Immature natural killer cell (primary cell): ENCODE results near the gene AP3S2. TPM values are rescaled to one million over a fixed set of nuclear protein-coding genes. Genes with fewer than 3 reads are reported as not detected.
"Not testable (repeated sequence)": the region's sequence is repeated elsewhere in the genome, so short reads cannot be mapped to it uniquely, and the experiment has no call there.

ENCODE experiments used
- DNase-seq, 3 donors: peaks; one replicate each; pipeline ENCODE4 v3.0.0; 2022; ENCODE audit warnings: mixed read lengths in 1 of 3
- H3K27ac Mint-ChIP-seq, 6 donors: one replicate each; pipeline ENCODE4 v1.8.0; 2020; ENCODE audit warnings: mixed read lengths in 6 of 6, mild to moderate bottlenecking in 5 of 6, inconsistent platforms in 4 of 6, moderate library complexity in 3 of 6
- H3K27me3 Mint-ChIP-seq, 3 donors: one replicate each; pipeline ENCODE4 v1.8.0; 2020 to 2021; ENCODE audit warnings: low read depth in 3 of 3, mild to moderate bottlenecking in 3 of 3, mixed read lengths in 3 of 3, moderate library complexity in 3 of 3, inconsistent platforms in 1 of 3
- H3K36me3 Mint-ChIP-seq, 3 donors: one replicate each; pipeline ENCODE4 v1.8.0; 2020; ENCODE audit warnings: mixed read lengths in 3 of 3, inconsistent platforms in 2 of 3, mild to moderate bottlenecking in 2 of 3
- H3K4me1 Mint-ChIP-seq, 2 donors: one replicate each; pipeline ENCODE4 v1.8.0; 2020; ENCODE audit warnings: inconsistent platforms in 2 of 2, mild to moderate bottlenecking in 2 of 2, mixed read lengths in 2 of 2, moderate library complexity in 1 of 2
- H3K4me3 Mint-ChIP-seq, 5 donors: one replicate each; pipeline ENCODE4 v1.8.0; 2020; ENCODE audit warnings: mild to moderate bottlenecking in 5 of 5, mixed read lengths in 5 of 5, inconsistent platforms in 3 of 5, moderate library complexity in 3 of 5
- H3K9me3 Mint-ChIP-seq, 6 donors: one replicate each; pipeline ENCODE4 v1.8.0; 2020; ENCODE audit warnings: mild to moderate bottlenecking in 6 of 6, mixed read lengths in 6 of 6, inconsistent platforms in 4 of 6, moderate library complexity in 3 of 6
- polyA plus RNA-seq, 3 donors: library from polyadenylated mRNA; unstranded; fragments of 300-500 nt; fragmentation: Illumina TruSeq; gene quantifications; one replicate each; pipeline ENCODE4 v1.2.3, GENCODE V29; 2021

Gene AP3S2
- 10 to 100 TPM; 23.7 to 38.5 (median 32.2) TPM for polyA plus RNA-seq

DNA sequence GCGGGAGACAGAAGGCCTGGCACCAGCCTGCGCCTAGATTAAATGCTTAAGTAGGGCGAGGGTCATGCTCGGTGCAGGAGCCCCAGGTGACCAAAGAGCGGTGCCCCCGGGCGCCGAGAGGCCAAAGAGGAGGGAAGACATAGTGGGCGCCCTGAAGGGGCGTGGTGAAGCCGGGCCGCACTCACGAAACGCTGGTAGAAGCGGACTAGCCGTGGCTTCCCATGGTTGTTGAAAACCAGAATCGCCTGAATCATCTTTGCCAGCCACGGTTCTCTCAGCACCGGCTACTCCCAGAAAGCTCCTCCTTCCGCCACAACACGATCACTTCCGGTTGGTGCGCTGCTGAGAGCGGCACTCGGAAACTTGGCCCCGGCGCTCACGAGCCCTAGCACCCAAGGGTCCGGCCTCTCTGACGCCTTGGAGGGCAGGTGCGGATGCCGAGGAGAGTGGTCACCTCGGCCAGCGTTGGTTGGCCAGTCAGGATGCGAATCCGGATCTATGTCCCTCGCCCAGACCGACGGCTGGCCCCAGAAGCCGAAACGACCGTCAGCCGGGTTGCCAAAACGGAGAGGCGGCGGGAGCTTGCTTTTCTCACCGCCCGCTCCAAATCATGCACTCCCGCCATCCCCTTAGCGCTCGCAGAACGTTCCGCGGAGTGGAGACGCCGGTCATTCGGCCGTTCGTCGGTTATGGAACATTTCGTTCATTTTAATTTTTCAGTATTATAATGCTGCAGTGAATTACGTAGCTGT is at the start of gene AP3S2:
AP3S2 (minus strand) TSS at position 299 of the 752 bp plus-strand sequence; CDS start at position 254, 45 bp downstream.
- Mint-ChIP-seq H3K27me3 (peaks cover 5 to 7% (median 7%) of the 10 kb centered on the region in 3 donors), H3K4me3 (peak within 1 kb of the TSS; percentile 95 to 99 (median 98)), H3K36me3 (peaks cover 3 to 4% (median 3%) of the 10 kb centered on the region in 3 donors), H3K27ac (peak within 1 kb of the TSS; percentile 92 to 98 (median 97)), H3K9me3 (no peaks in the 10 kb centered on the region), H3K4me1 (peaks cover 32 to 49% of the 10 kb centered on the region in 2 donors)
- DNase-seq: peak; percentile 85 to 89 (median 88)

DNA sequence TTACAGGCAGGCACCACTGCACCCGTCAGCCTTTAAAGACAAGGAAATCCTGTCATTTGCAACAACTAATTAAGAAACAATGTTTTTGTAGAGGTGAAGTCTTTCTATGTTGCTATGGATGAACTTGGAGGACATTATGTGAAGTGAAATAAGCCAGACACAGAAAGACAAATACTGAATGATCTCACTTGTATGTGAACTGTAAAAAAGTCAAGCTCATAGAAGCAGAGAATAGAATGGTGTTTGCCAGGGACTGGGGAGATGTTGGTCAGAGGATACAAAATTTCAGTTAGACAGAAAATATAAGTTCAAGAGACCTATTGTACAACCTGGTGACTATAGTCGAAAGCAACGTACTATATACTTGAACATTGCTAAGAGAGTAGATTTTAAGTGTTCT is 46.1 kb upstream of the AP3S2 start:
- H3K27me3 Mint-ChIP-seq: peaks cover 6 to 15% (median 10%) of the 10 kb centered on the region in 3 donors
- H3K36me3 Mint-ChIP-seq: no peaks in the 10 kb centered on the region

DNA sequence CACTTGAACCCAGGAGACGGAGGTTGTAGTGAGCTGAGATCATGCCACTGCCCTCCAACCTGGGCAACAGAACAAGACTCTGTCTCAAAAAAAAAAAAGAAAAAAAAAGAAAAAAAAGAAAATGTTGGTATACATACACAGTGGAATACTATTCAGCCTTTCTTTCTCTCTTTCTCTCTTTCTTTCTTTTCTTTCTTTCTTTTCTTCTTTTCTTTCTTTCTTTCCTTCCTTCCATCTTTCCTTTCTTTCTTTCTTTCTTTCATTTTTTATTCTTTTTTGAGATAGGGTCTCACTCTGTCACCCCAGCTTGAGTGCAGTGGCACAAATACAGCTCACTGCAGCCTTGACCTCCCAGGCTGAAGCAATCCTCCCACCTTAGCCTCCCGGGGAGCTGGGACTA is 45.6 kb upstream of the AP3S2 start:
- peaks cover 6 to 15% (median 10%) of the 10 kb centered on the region in 3 donors for H3K27me3 Mint-ChIP-seq
- peaks cover 31 to 34% of the 10 kb centered on the region in 2 donors for H3K4me1 Mint-ChIP-seq
- H3K36me3 Mint-ChIP-seq, DNase-seq, H3K4me3 Mint-ChIP-seq, H3K9me3 Mint-ChIP-seq: not testable (repeated sequence)
- H3K27ac Mint-ChIP-seq: peak overlapping the region in 3 of 6 donors; percentile 12 to 50 (median 15)

More for the DNA sequence above, 46.1 kb upstream of the AP3S2 start:
- Mint-ChIP-seq H3K4me3 (no peak overlapping the region), H3K27ac (peak overlapping the region in 4 of 6 donors; percentile 5 to 63 (median 14)), H3K9me3 (peaks cover 0 to 2% (median 0%) of the 10 kb centered on the region in 6 donors), H3K4me1 (peaks cover 31 to 34% of the 10 kb centered on the region in 2 donors)
- DNase-seq: no peak

DNA sequence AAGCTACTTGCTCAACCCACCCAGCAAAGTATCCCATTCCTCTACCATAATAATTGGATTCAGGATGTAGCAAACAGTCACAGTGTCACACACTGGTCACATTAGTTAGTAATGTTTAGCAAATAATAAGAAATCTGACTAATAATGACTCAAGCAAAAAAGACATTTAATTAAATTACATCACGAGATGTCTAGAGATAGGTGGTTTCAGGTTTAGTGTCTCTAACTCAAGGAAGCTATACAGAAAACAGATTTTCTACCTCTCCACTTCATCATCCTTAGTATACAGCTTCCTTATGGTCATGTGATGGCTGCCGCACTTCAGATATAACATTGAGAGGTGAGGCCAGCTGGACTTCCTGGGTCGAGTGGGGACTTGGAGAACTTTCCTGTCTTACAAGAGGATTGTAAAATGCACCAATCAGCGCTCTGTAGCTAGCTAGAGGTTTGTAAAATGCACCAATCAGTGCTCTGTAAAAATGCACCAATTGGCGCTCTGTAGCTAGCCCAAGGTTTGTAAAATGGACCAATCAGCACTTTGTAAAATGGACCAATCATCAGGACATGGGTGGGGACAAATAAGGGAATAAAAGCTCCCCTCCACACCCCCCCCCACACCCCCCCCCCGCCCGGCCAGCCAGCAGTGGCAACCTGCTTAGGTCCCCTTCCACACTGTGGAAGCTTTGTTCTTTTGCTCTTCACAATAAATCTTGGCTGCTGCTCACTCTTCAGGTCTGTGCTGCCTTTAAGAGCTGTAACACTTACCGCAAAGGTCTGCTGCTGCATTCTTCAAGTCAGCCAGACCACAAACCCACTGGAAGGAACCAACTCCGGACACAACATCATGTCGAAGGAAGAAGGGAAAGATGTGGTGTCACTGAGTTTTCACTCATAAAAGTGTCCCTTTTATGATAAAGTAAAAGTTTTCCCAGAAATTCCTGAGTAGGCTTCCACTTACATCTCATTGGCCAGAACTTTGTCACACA is 43.9 kb upstream of the AP3S2 start:
- H3K36me3 Mint-ChIP-seq: no peaks in the 10 kb centered on the region
- H3K4me1 Mint-ChIP-seq: peaks cover 31 to 34% of the 10 kb centered on the region in 2 donors
- peak overlapping the region; percentile 94 to 97 (median 96) for H3K27ac Mint-ChIP-seq
- H3K9me3 Mint-ChIP-seq: peaks cover 0 to 2% (median 0%) of the 10 kb centered on the region in 6 donors
- peak overlapping the region; percentile 40 to 76 (median 66) for H3K4me3 Mint-ChIP-seq
- H3K27me3 Mint-ChIP-seq: peaks cover 6 to 18% (median 10%) of the 10 kb centered on the region in 3 donors
- DNase-seq: peak; percentile 17 to 34 (median 30)

DNA sequence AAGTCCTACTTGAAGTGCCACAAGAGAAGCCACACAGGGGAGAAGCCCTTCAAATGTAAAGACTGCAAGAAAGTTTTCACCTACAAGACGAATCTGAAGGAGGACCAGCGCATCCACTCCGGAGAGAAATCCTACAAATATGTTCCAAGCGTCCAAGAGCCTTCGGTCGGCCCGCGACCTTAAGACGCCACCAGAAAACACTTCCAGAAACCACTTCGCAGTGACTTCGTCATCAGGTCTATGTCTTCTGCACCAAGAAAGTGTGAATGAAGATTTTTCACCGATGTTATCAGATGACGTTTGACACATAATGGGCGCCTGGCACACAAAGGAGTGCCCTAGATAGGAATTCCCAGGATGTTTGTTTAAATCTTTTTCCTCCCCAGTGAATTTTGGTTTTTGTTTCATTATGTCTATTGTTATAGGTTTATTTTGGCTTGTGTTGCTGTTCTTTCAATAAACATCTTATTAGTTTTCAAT is 43.0 kb upstream of the AP3S2 start:
- peak overlapping the region; percentile 40 to 76 (median 66) for H3K4me3 Mint-ChIP-seq
- peaks cover 31 to 34% of the 10 kb centered on the region in 2 donors for H3K4me1 Mint-ChIP-seq
- H3K36me3 Mint-ChIP-seq: no peaks in the 10 kb centered on the region
- peaks cover 7 to 20% (median 10%) of the 10 kb centered on the region in 3 donors for H3K27me3 Mint-ChIP-seq
- peak overlapping the region; percentile 94 to 97 (median 96) for H3K27ac Mint-ChIP-seq
- DNase-seq: peak; percentile 81 to 86 (median 83)
- peaks cover 0 to 2% (median 0%) of the 10 kb centered on the region in 6 donors for H3K9me3 Mint-ChIP-seq

DNA sequence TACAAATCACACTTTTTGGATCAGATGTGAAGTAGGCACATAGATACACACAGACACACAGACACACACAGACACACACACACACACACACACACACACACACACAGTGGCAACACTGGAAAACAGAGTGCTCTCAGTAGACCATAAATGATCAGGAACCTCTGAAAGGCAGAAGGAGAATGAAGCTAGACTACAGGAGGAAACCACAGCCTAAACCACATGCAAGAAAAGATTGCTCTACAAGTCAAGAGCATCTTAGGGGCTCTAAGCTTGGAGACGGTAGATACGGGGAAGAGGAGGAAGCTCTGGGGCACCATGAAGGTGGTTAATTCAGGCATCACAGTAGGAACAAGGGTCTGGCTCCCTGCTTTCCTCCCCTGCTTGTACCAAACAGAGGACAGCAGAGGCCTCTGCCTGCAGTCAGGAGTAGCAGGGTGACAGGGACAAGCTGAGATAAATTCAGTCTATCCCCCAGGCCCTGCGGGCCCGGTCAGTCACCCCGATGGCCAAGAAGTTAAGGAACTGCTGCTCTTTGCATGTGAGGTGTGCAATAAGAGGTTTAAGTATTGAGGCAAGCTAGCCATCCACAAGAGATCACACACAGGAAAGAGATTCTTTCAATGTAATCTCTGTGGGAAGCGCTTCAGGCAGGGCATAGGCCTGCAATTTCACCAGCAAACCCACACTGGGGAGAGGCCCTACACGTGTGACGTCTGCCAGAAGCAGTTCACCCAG is 42.4 kb upstream of the AP3S2 start:
- Mint-ChIP-seq H3K36me3 (no peaks in the 10 kb centered on the region), H3K4me3 (peak overlapping the region; percentile 40 to 76 (median 66)), H3K9me3 (peaks cover 0 to 2% (median 0%) of the 10 kb centered on the region in 6 donors), H3K27ac (peak overlapping the region; percentile 94 to 97 (median 96)), H3K4me1 (peaks cover 31 to 34% of the 10 kb centered on the region in 2 donors), H3K27me3 (peaks cover 7 to 17% (median 10%) of the 10 kb centered on the region in 3 donors)
- DNase-seq: peak; percentile 53 to 88 (median 83)

DNA sequence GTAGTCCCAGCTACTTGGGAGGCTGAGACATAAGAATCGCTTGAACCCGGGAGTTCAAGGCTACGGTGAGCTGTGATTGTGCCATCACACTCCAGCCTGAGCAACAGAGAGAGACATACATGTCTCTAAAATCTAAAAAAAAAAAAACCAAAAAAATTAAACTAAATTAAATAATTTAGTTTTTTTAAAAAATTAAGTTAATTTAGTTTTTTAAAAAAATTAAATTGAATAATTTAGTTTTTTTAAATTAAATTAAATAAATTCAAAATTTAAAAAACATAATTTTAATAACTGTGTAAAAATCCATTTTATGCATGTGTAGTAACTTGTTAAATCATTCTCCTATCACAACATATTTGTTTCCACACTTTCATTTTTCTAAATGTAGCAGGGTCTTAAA is 39.1 kb upstream of the AP3S2 start:
- Mint-ChIP-seq H3K27ac (no peak overlapping the region), H3K4me3 (no peak overlapping the region), H3K9me3 (peaks cover 0 to under 1% (median 0%) of the 10 kb centered on the region in 6 donors), H3K36me3 (no peaks in the 10 kb centered on the region), H3K4me1 (peaks cover 26 to 28% of the 10 kb centered on the region in 2 donors), H3K27me3 (peaks cover 8 to 18% (median 10%) of the 10 kb centered on the region in 3 donors)
- no peak for DNase-seq

DNA sequence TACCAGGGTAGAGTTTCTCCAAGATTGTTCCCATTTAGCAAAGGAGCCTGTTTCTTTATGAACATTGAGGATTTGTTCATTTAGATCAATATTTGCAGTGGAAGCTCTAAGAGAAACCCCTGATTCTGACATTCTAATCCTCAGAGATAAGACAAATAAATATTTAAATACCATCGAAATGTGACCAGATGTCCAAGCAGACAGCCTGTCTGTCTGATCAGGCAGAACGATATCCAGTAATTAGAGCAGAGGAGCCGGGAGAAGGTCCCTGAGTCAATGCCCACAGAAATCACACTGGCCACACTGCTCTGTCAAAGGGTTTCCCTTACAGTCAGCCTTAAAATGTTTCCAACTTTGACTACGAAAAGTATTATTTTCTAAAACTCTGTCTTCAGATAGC is 34.6 kb upstream of the AP3S2 start:
- no peak for DNase-seq
- Mint-ChIP-seq H3K4me1 (no peaks in the 10 kb centered on the region), H3K27ac (no peak overlapping the region), H3K4me3 (no peak overlapping the region), H3K27me3 (peaks cover 0 to 4% (median 3%) of the 10 kb centered on the region in 3 donors), H3K36me3 (no peaks in the 10 kb centered on the region), H3K9me3 (no peaks in the 10 kb centered on the region)

DNA sequence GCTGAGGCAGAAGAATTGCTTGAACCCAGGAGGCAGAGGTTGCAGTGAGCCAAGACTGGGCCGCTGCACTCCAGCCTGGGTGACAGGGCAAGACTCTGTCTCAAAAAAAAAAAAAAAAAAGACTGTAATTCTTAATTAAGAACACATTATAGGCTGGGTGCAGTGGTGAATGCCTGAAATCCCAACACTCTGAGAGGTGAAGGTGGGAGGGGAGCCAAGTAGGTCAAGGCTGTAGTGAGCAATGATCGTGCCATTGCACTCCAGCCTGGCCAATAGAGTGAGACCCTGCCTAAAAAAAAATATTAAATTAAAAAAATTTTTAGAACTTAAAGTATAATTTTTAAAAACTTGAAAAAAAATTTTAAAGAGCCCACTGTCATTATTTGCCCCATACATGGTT is 32.4 kb upstream of the AP3S2 start:
- Mint-ChIP-seq H3K27me3 (peaks cover 0 to 2% (median 2%) of the 10 kb centered on the region in 3 donors), H3K4me3 (no peak overlapping the region), H3K36me3 (no peaks in the 10 kb centered on the region), H3K27ac (no peak overlapping the region), H3K9me3 (no peaks in the 10 kb centered on the region), H3K4me1 (no peaks in the 10 kb centered on the region)
- DNase-seq: no peak

DNA sequence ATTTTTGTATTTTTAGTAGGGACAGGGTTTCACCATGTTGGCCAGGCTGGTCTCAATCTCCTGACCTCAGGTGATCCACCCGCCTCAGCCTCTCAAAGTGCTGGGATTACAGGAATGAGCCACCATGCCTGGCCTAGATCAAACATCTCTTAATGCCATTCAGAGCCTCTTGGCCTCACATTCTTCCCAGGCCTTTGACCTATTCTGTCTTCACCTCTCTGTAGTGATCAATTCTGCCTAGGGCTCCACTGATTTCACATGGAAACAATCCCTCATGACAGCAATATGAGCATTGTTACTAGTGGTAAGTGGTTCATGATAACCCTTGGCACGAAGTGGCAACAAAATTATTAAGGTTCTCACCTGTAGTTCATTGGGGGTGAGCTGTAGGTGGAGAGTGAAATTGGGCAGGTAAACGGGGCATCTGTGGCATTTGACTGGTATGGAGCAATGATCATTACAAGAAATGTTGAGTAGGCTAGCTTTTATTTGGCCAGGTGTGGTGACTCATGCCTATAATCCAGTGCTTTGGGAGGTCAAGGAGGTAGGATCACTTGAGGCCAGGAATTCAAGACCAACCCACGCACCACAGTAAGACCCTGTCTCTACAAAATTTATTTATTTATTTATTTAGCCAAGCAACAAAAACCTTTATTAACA is 23.8 kb upstream of the AP3S2 start:
- no peak for DNase-seq
- H3K36me3 Mint-ChIP-seq: no peaks in the 10 kb centered on the region
- no peak overlapping the region for H3K27ac Mint-ChIP-seq
- peaks cover 3 to 19% (median 3%) of the 10 kb centered on the region in 3 donors for H3K27me3 Mint-ChIP-seq
- peaks cover 6 to 7% of the 10 kb centered on the region in 2 donors for H3K4me1 Mint-ChIP-seq
- H3K4me3 Mint-ChIP-seq: no peak overlapping the region
- H3K9me3 Mint-ChIP-seq: no peaks in the 10 kb centered on the region

DNA sequence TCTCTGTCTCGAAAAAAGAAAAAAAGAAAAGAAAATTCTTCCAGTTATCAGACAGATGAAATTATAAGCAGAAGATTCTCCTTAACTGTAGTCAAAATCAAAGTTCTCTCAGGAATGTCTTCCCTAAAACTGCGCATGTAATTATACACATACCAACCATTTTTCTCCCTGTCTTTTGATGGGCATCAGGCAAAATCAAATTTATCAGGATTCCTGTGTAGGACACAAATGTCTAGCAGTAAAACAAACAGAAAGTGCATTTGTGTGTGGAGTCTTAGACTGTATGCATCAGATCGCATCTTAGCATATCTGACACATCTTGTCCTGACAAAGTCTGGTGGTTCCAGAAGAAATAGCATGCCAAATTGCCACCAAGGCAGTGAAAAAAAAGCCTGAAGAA is 22.9 kb upstream of the AP3S2 start:
- no peak overlapping the region for H3K4me3 Mint-ChIP-seq
- H3K27me3 Mint-ChIP-seq: peaks cover 4 to 23% (median 7%) of the 10 kb centered on the region in 3 donors
- H3K36me3 Mint-ChIP-seq: no peaks in the 10 kb centered on the region
- no peak for DNase-seq
- H3K4me1 Mint-ChIP-seq: peaks cover 9 to 12% of the 10 kb centered on the region in 2 donors
- H3K27ac Mint-ChIP-seq: no peak overlapping the region
- no peaks in the 10 kb centered on the region for H3K9me3 Mint-ChIP-seq

DNA sequence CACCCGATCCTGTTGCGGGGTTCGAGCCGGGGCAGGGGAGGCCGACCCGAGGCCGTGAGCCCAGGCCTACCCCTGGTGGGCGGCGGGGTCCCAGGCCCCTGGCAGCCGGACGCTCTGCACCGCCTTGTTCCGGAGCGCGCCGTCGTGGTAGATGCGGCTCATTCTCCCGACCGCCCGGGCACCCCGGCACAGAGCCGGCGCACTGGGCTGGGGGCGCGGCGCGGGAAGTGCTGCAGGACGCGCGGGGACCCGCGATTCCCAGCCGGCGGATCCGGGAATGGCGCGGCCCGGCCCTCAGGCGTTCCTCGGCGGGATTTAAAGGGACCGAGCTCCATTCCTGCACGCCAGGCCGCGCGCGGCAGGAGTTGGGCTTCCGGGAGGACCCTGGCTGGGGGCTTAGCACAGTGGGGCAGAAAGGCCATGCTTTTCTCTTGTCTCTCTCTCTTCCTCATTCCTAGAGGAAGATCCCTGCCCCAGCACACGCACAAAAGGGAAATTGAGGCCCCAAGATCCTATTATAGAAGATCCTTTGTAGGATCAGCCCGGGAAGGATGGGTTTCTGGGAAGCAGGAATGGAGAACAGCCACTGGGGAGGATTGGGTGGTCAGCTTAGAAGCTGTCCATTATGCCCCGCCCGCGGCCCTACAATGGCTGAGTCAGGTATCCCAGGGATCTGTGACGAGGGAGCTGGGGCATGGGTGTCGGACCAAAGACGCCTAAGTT is 19.0 kb upstream of the AP3S2 start, which contains the start of gene ARPIN:
ARPIN (minus strand) TSS at position 279 of the 723 bp plus-strand sequence; CDS start at position 162, 117 bp downstream.
- H3K27me3 Mint-ChIP-seq: peaks cover 8 to 24% (median 10%) of the 10 kb centered on the region in 3 donors
- H3K9me3 Mint-ChIP-seq: no peaks in the 10 kb centered on the region
- DNase-seq: peak in 1 of 3 donors; percentile 18
- H3K36me3 Mint-ChIP-seq: no peaks in the 10 kb centered on the region
- peaks cover 9 to 17% of the 10 kb centered on the region in 2 donors for H3K4me1 Mint-ChIP-seq
- peak within 1 kb of the TSS; percentile 45 to 65 (median 58) for H3K4me3 Mint-ChIP-seq
- no peak within 1 kb of the TSS for H3K27ac Mint-ChIP-seq
